Measurements from ENCODE around the gene SMIM30.
A peak's percentile ranks its signal among the peaks of the same experiment; 100 is the strongest.

SMIM30 gene

GRCh38 chr7:113094517-113095249 is 23.7 kb downstream of the SMIM30 start:
- DNase-seq = no peak
- no peaks in the 10 kb centered on the region for H3K36me3 ChIP-seq
- H3K4me1 ChIP-seq = peaks cover 3% of the 10 kb centered on the region
- TF ChIP-seq CTCF (IDR thresholded peaks at IDR 0.05; ENCODE audit: low read depth, low read length) = no peak
- no peaks in the 10 kb centered on the region for H3K27me3 ChIP-seq
- H3K4me3 ChIP-seq (ENCODE audit: low read depth, low read length) = no peak overlapping the region
- no peaks in the 10 kb centered on the region for H3K9me3 ChIP-seq

GRCh38 chr7:113093561-113093960 is 24.8 kb downstream of the SMIM30 start:
- Histone ChIP-seq H3K36me3 (no peaks in the 10 kb centered on the region), H3K4me1 (peaks cover 3% of the 10 kb centered on the region), H3K27me3 (no peaks in the 10 kb centered on the region), H3K4me3 (ENCODE audit: low read depth, low read length) (no peak overlapping the region), H3K9me3 (no peaks in the 10 kb centered on the region)
- TF ChIP-seq CTCF (IDR thresholded peaks at IDR 0.05; ENCODE audit: low read depth, low read length) = no peak
- DNase-seq = no peak

- no peaks in the 10 kb centered on the region for H3K36me3 ChIP-seq
- DNase-seq = no peak
- no peak for TF ChIP-seq CTCF (IDR thresholded peaks at IDR 0.05; ENCODE audit: low read depth, low read length)
Measured at GRCh38 chr7:113092762-113093161, 25.6 kb downstream of the SMIM30 start.

GRCh38 chr7:113087071-113087998 is 31.0 kb downstream of the SMIM30 start:
- TF ChIP-seq CTCF (IDR thresholded peaks at IDR 0.05; ENCODE audit: low read depth, low read length) = no peak
- DNase-seq = peak; percentile 39

More at GRCh38 chr7:113092762-113093161, 25.6 kb downstream of the SMIM30 start:
- Histone ChIP-seq H3K4me1 (peaks cover 3% of the 10 kb centered on the region), H3K9me3 (no peaks in the 10 kb centered on the region), H3K27me3 (no peaks in the 10 kb centered on the region), H3K4me3 (ENCODE audit: low read depth, low read length) (no peak overlapping the region)

GRCh38 chr7:113086431-113086888 is 31.9 kb downstream of the SMIM30 start, which contains the start of gene GPR85:
Gene GPR85 (minus strand): TSS chr7:113086827. CDS start chr7:113084721, 2,106 bp downstream.
- no peaks in the 10 kb centered on the region for H3K36me3 ChIP-seq
- DNase-seq = peak; percentile 79
- H3K4me3 ChIP-seq (ENCODE audit: low read depth, low read length) = peak within 1 kb of the TSS; percentile 90
- H3K4me1 ChIP-seq = no peaks in the 10 kb centered on the region
- H3K9me3 ChIP-seq = no peaks in the 10 kb centered on the region
- H3K27me3 ChIP-seq = no peaks in the 10 kb centered on the region; the same call in 1 of the 2 replicates
- TF ChIP-seq CTCF (IDR thresholded peaks at IDR 0.05; ENCODE audit: low read depth, low read length) = no peak

More at GRCh38 chr7:113087071-113087998, 31.0 kb downstream of the SMIM30 start:
- Histone ChIP-seq H3K36me3 (no peaks in the 10 kb centered on the region), H3K4me3 (ENCODE audit: low read depth, low read length) (peak overlapping the region; percentile 90), H3K9me3 (no peaks in the 10 kb centered on the region), H3K27me3 (no peaks in the 10 kb centered on the region; the same call in 1 of the 2 replicates), H3K4me1 (no peaks in the 10 kb centered on the region)

Data from BE2C (cell line).